HEK293 (cell line): ENCODE data around the gene MLLT3.
A peak's percentile ranks its signal among the peaks of the same experiment; 100 is the strongest.

ENCODE experiments used
- ATF2 ChIP-seq: fragments of 450-650 bp; formaldehyde crosslinking; IDR thresholded peaks from 2 replicates; pipeline ENCODE4 v1.5.1; 2016; ENCODE audit warnings: missing biosample characterization, missing genetic modification characterization, low read depth
- HIC1 ChIP-seq: fragments of 450-650 bp; formaldehyde crosslinking; IDR thresholded peaks from 2 replicates; pipeline ENCODE4 v1.5.1; 2016; ENCODE audit warnings: missing biosample characterization, missing genetic modification characterization
- HOXA7 ChIP-seq: sonication (generic); formaldehyde crosslinking; IDR thresholded peaks from 2 replicates; pipeline ENCODE4 v1.8.1; 2022; ENCODE audit warnings: missing genetic modification reagents, borderline replicate concordance
- PBX3 ChIP-seq: sonication (generic); formaldehyde crosslinking; IDR thresholded peaks from 2 replicates; pipeline ENCODE4 v1.8.1; 2022; ENCODE audit warnings: mild to moderate bottlenecking, moderate library complexity, missing genetic modification reagents
- PRDM2 ChIP-seq: fragments of 450-650 bp; formaldehyde crosslinking; IDR thresholded peaks from 2 replicates; pipeline ENCODE4 v1.5.1; 2016; ENCODE audit warnings: missing biosample characterization, missing genetic modification characterization, borderline replicate concordance
- SCRT1 ChIP-seq: fragments of 450-650 bp; formaldehyde crosslinking; IDR thresholded peaks from 2 replicates; pipeline ENCODE4 v1.5.1; 2016; ENCODE audit warnings: missing biosample characterization, missing genetic modification characterization, borderline replicate concordance
- SCRT2 ChIP-seq: fragments of 450-650 bp; formaldehyde crosslinking; IDR thresholded peaks from 2 replicates; pipeline ENCODE4 v1.5.1; 2016; ENCODE audit warnings: missing biosample characterization, missing genetic modification characterization
- TCF7L2 ChIP-seq: IDR thresholded peaks from 2 replicates; pipeline ENCODE4 v1.6.1; 2011; ENCODE audit warnings: low read depth, mild to moderate bottlenecking, inconsistent platforms, low read length, moderate library complexity, borderline replicate concordance
- ZBTB7A ChIP-seq: fragments of 450-650 bp; formaldehyde crosslinking; IDR thresholded peaks from 2 replicates; pipeline ENCODE4 v1.5.1; 2016; ENCODE audit warnings: low read depth, missing biosample characterization, missing genetic modification characterization
- ZNF10 ChIP-seq: fragments of 450-650 bp; formaldehyde crosslinking; IDR thresholded peaks from 2 replicates; pipeline ENCODE4 v1.5.1; 2017; ENCODE audit warnings: missing biosample characterization, missing genetic modification characterization
- ZNF138 ChIP-seq: fragments of 450-650 bp; formaldehyde crosslinking; IDR thresholded peaks from 2 replicates; pipeline ENCODE4 v1.5.1; 2016; ENCODE audit warnings: missing biosample characterization, missing genetic modification characterization, borderline replicate concordance
- ZNF16 ChIP-seq: fragments of 450-650 bp; formaldehyde crosslinking; IDR thresholded peaks from 2 replicates; pipeline ENCODE4 v1.5.1; 2016; ENCODE audit warnings: low read depth, missing biosample characterization, missing genetic modification characterization
- ZNF169 ChIP-seq: fragments of 450-650 bp; formaldehyde crosslinking; IDR thresholded peaks from 2 replicates; pipeline ENCODE4 v1.5.1; 2016; ENCODE audit warnings: missing biosample characterization, missing genetic modification characterization
- ZNF175 ChIP-seq: fragments of 450-650 bp; formaldehyde crosslinking; IDR thresholded peaks from 2 replicates; pipeline ENCODE4 v1.5.1; 2016; ENCODE audit warnings: missing biosample characterization, missing genetic modification characterization
- ZNF2 ChIP-seq: fragments of 450-650 bp; formaldehyde crosslinking; IDR thresholded peaks from 2 replicates; pipeline ENCODE4 v1.5.1; 2016; ENCODE audit warnings: missing biosample characterization, missing genetic modification characterization
- ZNF223 ChIP-seq: fragments of 450-650 bp; formaldehyde crosslinking; IDR thresholded peaks from 2 replicates; pipeline ENCODE4 v1.5.1; 2016; ENCODE audit warnings: missing biosample characterization, missing genetic modification characterization
- ZNF26 ChIP-seq: fragments of 450-650 bp; formaldehyde crosslinking; IDR thresholded peaks from 2 replicates; pipeline ENCODE4 v1.5.1; 2016; ENCODE audit warnings: missing biosample characterization, missing genetic modification characterization
- ZNF335 ChIP-seq: fragments of 450-650 bp; formaldehyde crosslinking; conservative IDR thresholded peaks from 2 replicates; pipeline ENCODE4 v1.5.1; 2016; ENCODE audit warnings: missing biosample characterization, missing genetic modification characterization
- ZNF341 ChIP-seq: fragments of 450-650 bp; formaldehyde crosslinking; IDR thresholded peaks from 2 replicates; pipeline ENCODE4; 2016; ENCODE audit warnings: low read depth, missing biosample characterization, missing genetic modification characterization
- ZNF529 ChIP-seq: fragments of 450-650 bp; formaldehyde crosslinking; IDR thresholded peaks from 2 replicates; pipeline ENCODE4 v1.5.1; 2017; ENCODE audit warnings: missing genetic modification characterization, missing biosample characterization; ENCODE audit not compliant: insufficient replicate concordance
- ZNF561 ChIP-seq: fragments of 450-650 bp; IDR thresholded peaks from 2 replicates; pipeline ENCODE4 v1.5.1; 2018; ENCODE audit warnings: missing biosample characterization, missing genetic modification characterization, borderline replicate concordance
- ZNF629 ChIP-seq: fragments of 450-650 bp; formaldehyde crosslinking; IDR thresholded peaks from 2 replicates; pipeline ENCODE4 v1.5.1; 2017; ENCODE audit warnings: missing biosample characterization, missing genetic modification characterization
- ZNF677 ChIP-seq: fragments of 450-650 bp; IDR thresholded peaks from 2 replicates; pipeline ENCODE4 v1.5.0; 2018; ENCODE audit warnings: missing biosample characterization, mild to moderate bottlenecking, missing genetic modification characterization, moderate library complexity
- ZNF692 ChIP-seq: fragments of 450-650 bp; formaldehyde crosslinking; IDR thresholded peaks from 2 replicates; pipeline ENCODE4 v1.5.1; 2016; ENCODE audit warnings: missing biosample characterization, missing genetic modification characterization
- ZNF701 ChIP-seq: fragments of 450-650 bp; formaldehyde crosslinking; IDR thresholded peaks from 2 replicates; pipeline ENCODE4 v1.5.1; 2016; ENCODE audit warnings: missing biosample characterization, missing genetic modification characterization
- ZNF776 ChIP-seq: fragments of 450-650 bp; formaldehyde crosslinking; IDR thresholded peaks from 2 replicates; pipeline ENCODE4 v1.5.0; 2017; ENCODE audit warnings: missing biosample characterization, missing genetic modification characterization, borderline replicate concordance
- ZNF792 ChIP-seq: fragments of 450-650 bp; formaldehyde crosslinking; IDR thresholded peaks from 2 replicates; pipeline ENCODE4 v1.5.1; 2016; ENCODE audit warnings: missing biosample characterization, missing genetic modification characterization
- ZSCAN23 ChIP-seq: fragments of 450-650 bp; formaldehyde crosslinking; IDR thresholded peaks from 2 replicates; pipeline ENCODE4 v1.5.1; 2016; ENCODE audit warnings: missing biosample characterization, missing genetic modification characterization

The MLLT3 gene

GRCh38 chr9:20495098-20495497, 127.2 kb downstream of the MLLT3 start (continued):
- TF ChIP-seq ZNF223 (tag by site-specific recombination) (no peak), ZNF692 (no peak), ATF2 (tag by site-specific recombination) (peak; percentile 64), ZNF776 (no peak), ZNF341 (tag by site-specific recombination) (no peak), SCRT2 (no peak), ZNF335 (tag by site-specific recombination) (no peak), TCF7L2 (no peak), ZNF26 (tag by site-specific recombination) (no peak), HIC1 (tag by site-specific recombination) (peak; percentile 53; the same call in 1 of the 2 replicates), ZNF529 (no peak), ZNF677 (tag by site-specific recombination) (no peak), ZNF2 (tag by site-specific recombination) (no peak), ZNF10 (no peak), ZNF16 (tag by site-specific recombination) (no peak), ZNF561 (tag by site-specific recombination) (no peak), ZNF138 (tag by site-specific recombination) (no peak), HOXA7 (CRISPR knock-in tag) (no peak), ZSCAN23 (tag by site-specific recombination) (no peak), ZBTB7A (no peak), SCRT1 (tag by site-specific recombination) (no peak), ZNF629 (peak; percentile 61), PRDM2 (tag by site-specific recombination) (no peak), PBX3 (CRISPR knock-in tag) (no peak), ZNF792 (tag by site-specific recombination) (no peak), ZNF169 (no peak), ZNF701 (no peak), ZNF175 (tag by site-specific recombination) (no peak)
